ENCODE measurements around the gene PRKG1. TPM values are rescaled to one million over a fixed set of nuclear protein-coding genes. Genes with fewer than 3 reads are reported as not detected.

PRKG1 gene
- polyA plus RNA-seq, 1 donor (not counting 4 experiments of a cell fraction or from before 2014, with no cell fraction given), result 0.24 TPM

GRCh38 chr10:52106011-52106410 is 1031.7 kb downstream of the PRKG1 start:
- no peaks in the 10 kb centered on the region for H3K36me3 ChIP-seq (ENCODE audit: control insufficient read depth in 2 of 2, extremely low read depth in 1 of 2, insufficient read depth in 2 of 2, low read length in 2 of 2)
- no peaks in the 10 kb centered on the region for H3K27me3 ChIP-seq (ENCODE audit: control insufficient read depth, extremely low read depth, insufficient read depth, low read length)
- dilution Hi-C loops (cut with MboI; ENCODE audit: extremely low pct_ligation_motif_present, low sequenced_read_pairs), result no loop called here
- H3K9me3 ChIP-seq (ENCODE audit: control insufficient read depth, low read depth, low read length), result no peaks in the 10 kb centered on the region
- H3K9ac ChIP-seq (ENCODE audit: control insufficient read depth, extremely low read depth, insufficient read depth, low read length), result no peak overlapping the region
- TF ChIP-seq, protein P1, sequence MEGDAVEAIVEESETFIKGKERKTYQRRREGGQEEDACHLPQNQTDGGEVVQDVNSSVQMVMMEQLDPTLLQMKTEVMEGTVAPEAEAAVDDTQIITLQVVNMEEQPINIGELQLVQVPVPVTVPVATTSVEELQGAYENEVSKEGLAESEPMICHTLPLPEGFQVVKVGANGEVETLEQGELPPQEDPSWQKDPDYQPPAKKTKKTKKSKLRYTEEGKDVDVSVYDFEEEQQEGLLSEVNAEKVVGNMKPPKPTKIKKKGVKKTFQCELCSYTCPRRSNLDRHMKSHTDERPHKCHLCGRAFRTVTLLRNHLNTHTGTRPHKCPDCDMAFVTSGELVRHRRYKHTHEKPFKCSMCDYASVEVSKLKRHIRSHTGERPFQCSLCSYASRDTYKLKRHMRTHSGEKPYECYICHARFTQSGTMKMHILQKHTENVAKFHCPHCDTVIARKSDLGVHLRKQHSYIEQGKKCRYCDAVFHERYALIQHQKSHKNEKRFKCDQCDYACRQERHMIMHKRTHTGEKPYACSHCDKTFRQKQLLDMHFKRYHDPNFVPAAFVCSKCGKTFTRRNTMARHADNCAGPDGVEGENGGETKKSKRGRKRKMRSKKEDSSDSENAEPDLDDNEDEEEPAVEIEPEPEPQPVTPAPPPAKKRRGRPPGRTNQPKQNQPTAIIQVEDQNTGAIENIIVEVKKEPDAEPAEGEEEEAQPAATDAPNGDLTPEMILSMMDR (optimal IDR thresholded peaks at IDR 0.05 in 1 of 3, IDR thresholded peaks at IDR 0.05 in 1 of 3, conservative IDR thresholded peaks at IDR 0.05 in 1 of 3; ENCODE audit: extremely low read depth in 1 of 3, insufficient read depth in 2 of 3, low read length in 3 of 3), result no peak
- no peak for TF ChIP-seq EZH2 (IDR thresholded peaks at IDR 0.05; ENCODE audit: low read length)
- no peaks in the 10 kb centered on the region for H3K79me2 ChIP-seq (ENCODE audit: control insufficient read depth, insufficient read depth, low read length)
- no peak overlapping the region for H3K4me3 ChIP-seq (ENCODE audit: control insufficient read depth in 2 of 3, extremely low read depth in 1 of 3, insufficient read depth in 2 of 3, low read depth in 1 of 3, low read length in 3 of 3)
- DNase-seq (ENCODE audit: low read depth, low spot score) (no peak), FAIRE-seq (no peak)
- no peak overlapping the region for H3K4me2 ChIP-seq (ENCODE audit: control insufficient read depth, extremely low read depth, insufficient read depth, low read depth, low read length)
- no peaks in the 10 kb centered on the region for H3K9me1 ChIP-seq (ENCODE audit: control insufficient read depth, extremely low read depth, insufficient read depth, low read length)
- H2AFZ ChIP-seq (ENCODE audit: control insufficient read depth, low read length), result no peak overlapping the region
- H4K20me1 ChIP-seq (ENCODE audit: control insufficient read depth, extremely low read depth, insufficient read depth, low read length), result no peaks in the 10 kb centered on the region
- no peaks in the 10 kb centered on the region for H3K4me1 ChIP-seq (ENCODE audit: control insufficient read depth, extremely low read depth, insufficient read depth, low read length)
- H3K27ac ChIP-seq (ENCODE audit: control insufficient read depth, insufficient read depth, low read length), result no peak overlapping the region

GRCh38 chr10:52106899-52107298 is 1032.6 kb downstream of the PRKG1 start:
- dilution Hi-C loops (cut with MboI; ENCODE audit: extremely low pct_ligation_motif_present, low sequenced_read_pairs), result no loop called here
- FAIRE-seq, result no peak
- Histone ChIP-seq H3K27me3 (ENCODE audit: control insufficient read depth, extremely low read depth, insufficient read depth, low read length) (no peaks in the 10 kb centered on the region), H3K9ac (ENCODE audit: control insufficient read depth, extremely low read depth, insufficient read depth, low read length) (no peak overlapping the region), H3K9me3 (ENCODE audit: control insufficient read depth, low read depth, low read length) (no peaks in the 10 kb centered on the region), H3K27ac (ENCODE audit: control insufficient read depth, insufficient read depth, low read length) (no peak overlapping the region), H3K4me3 (ENCODE audit: control insufficient read depth in 2 of 3, extremely low read depth in 1 of 3, insufficient read depth in 2 of 3, low read depth in 1 of 3, low read length in 3 of 3) (no peak overlapping the region), H3K4me1 (ENCODE audit: control insufficient read depth, extremely low read depth, insufficient read depth, low read length) (no peaks in the 10 kb centered on the region), H4K20me1 (ENCODE audit: control insufficient read depth, extremely low read depth, insufficient read depth, low read length) (no peaks in the 10 kb centered on the region), H3K4me2 (ENCODE audit: control insufficient read depth, extremely low read depth, insufficient read depth, low read depth, low read length) (no peak overlapping the region), H2AFZ (ENCODE audit: control insufficient read depth, low read length) (no peak overlapping the region), H3K36me3 (ENCODE audit: control insufficient read depth in 2 of 2, extremely low read depth in 1 of 2, insufficient read depth in 2 of 2, low read length in 2 of 2) (no peaks in the 10 kb centered on the region), H3K79me2 (ENCODE audit: control insufficient read depth, insufficient read depth, low read length) (no peaks in the 10 kb centered on the region), H3K9me1 (ENCODE audit: control insufficient read depth, extremely low read depth, insufficient read depth, low read length) (no peaks in the 10 kb centered on the region)
- TF ChIP-seq, protein P1 (optimal IDR thresholded peaks at IDR 0.05 in 1 of 3, IDR thresholded peaks at IDR 0.05 in 1 of 3, conservative IDR thresholded peaks at IDR 0.05 in 1 of 3; ENCODE audit: extremely low read depth in 1 of 3, insufficient read depth in 2 of 3, low read length in 3 of 3), result no peak
- TF ChIP-seq EZH2 (IDR thresholded peaks at IDR 0.05; ENCODE audit: low read length), result no peak
- DNase-seq (ENCODE audit: low read depth, low spot score), result no peak

Data from keratinocyte (primary cell).